ENCODE results near the gene ULK3.

Gene ULK3

DNA sequence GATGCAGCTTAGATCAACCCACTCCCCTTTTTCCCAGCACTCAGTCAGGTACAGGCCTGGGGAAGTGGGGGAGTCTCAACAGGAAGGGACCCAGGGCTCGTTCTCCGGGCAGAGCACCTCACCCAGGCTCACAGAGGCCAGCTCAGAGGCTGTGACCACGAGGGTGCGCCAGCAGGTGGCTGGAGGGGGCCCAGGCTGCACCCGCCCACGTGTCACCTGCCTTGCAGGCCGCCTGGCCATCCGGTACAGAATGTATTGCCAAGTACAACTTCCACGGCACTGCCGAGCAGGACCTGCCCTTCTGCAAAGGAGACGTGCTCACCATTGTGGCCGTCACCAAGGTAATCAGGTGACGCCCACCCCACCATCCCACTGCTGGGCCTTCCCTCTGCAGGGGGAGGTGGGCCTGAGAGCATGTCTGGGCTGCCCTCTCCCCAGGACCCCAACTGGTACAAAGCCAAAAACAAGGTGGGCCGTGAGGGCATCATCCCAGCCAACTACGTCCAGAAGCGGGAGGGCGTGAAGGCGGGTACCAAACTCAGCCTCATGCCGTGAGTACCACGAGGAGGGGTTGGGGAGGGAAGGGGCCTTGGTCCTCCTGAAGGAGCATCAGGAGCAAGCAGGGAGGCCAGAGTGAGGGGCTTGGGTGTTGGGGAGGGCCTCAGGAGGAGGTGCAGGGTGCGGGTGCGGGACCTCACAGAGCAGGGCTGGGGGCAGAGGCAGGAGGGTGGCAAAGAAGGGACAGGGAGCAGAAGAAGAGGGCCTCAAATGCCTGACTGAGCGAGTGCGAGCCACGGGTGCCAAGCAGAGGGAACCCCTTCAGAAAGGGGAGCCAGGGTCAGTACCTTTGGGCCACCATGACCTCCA lies 44.3 kb downstream of the ULK3 start:
- no peak for DNase-seq (ENCODE audit: low spot score)

DNA sequence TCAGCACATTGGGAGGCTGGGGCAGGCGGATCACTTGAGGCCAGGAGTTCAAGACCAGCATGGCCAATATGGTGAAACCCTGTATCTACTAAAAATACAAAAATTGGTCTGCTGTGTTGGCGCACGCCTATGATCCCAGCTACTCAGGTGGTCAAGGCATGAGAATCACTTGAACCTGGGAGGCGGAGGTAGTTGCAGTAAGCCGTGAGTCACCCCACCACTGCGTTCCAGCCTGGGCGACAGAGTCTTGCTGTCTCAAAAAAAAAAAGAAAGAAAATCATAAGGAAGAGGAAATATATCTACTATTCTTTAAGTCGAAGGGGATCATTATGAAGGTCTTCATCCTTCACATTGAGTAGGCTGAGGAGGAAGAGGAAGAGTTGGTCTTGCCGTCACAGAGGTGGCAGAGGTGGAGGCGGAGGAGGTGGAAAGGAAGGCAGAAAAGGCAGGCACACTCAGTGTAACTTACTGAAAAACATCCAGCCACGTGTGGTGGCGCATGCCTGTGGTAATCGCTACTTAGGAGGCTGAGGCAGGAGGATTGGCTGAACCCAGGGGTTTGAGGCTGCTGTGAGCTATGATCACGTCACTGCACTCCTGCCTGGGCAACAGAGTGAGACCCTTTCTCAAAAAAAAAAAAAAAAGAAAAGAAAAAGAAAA lies 46.9 kb downstream of the ULK3 start:
- DNase-seq (ENCODE audit: low spot score): no peak

DNA sequence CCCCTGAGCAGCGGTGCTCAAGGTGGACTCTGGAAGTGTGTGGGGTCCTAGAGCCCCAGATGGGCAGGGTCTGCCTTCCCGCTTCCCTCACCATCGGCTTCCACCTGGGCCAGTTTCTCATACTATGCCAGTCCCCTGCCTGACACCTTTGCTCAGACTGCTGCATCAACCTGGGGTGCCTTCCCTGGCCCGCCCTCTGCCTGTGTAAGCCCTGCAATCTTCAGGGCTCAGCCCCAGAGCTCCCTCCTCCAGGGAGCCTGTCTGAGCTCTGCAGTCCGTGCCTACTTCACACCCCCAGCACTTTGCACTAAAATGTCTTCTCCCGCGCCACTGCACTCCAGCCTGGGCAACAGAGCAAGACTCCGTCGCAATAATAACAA lies 48.0 kb downstream of the ULK3 start:
- DNase-seq (ENCODE audit: low spot score): no peak

DNA sequence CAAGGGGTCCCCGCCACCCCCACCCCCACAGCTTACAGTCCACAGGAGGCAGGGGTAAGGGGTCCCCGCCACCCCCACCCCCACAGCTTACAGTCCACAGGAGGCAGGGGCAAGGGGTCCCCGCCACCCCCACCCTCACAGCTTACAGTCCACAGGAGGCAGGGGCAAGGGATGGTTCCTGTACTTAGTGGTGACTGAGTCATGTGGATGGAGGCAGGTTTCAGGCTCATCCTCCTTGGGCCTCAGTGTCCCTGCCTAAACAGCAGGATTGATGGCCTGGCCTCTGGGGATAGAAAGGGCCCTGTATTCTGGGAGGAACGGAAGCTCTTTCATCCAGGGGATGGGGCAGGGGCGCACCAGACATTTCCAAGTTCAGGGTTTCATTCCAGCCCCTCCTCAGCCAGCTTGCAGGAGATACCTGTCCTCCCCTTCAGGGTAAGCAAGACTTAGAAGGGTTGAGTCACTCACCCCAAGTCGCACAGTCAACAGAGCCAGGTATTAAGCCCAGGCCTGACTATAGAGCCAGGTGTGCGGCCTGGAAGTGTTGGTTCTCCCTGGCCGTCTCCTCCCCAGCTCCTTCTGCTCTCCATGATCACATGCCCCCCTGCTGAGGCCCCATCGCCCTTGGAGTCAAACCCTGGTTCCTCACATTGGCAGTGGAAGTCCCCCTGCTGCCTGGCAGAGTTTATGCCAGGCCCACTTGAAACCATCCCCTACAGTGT lies 48.5 kb downstream of the ULK3 start:
- no peak for DNase-seq (ENCODE audit: low spot score)

DNA sequence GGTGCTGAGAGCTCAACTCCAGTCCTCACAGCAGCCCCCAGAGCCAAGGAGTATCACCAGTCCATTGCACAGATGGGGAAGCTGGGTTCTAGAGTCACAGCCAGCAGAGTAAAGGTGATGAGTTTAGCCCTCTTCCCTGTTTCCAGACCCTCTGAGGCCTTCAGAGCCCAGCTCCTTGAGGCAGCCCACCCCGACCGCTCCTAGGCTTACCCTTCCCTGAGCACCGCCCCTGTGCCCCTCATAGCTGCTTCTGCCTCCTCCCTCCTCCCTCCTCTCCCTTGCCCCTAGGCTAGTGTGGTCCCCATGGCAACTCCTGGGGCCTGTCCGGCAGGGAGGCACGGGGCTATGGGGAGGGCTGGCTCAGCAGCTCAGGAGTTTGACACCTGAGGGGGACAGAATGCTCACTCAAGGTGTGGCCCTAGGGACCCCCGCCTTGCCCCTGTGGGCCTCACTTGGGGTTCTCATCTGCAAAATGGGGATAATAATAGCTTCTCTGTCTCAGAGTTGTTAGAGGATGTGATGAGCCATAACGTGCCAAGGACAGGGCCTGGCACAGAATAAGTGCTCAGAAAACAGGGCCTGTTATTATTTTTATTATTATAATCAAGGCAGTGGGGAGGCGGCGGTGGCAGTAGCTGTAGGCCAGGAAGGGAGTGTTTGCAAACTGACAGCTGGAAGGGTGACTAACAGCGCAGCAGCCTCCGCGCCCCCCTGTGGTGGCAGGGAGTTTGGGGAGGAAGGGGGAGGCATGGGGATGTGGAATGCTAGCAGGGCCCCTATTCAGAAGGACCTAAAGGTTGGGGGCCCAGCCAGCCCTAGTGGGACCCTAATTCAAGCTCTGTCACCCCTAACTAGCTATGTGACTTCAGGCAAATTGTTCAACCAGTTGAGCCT lies 49.6 kb downstream of the ULK3 start:
- DNase-seq (ENCODE audit: low spot score): no peak

DNA sequence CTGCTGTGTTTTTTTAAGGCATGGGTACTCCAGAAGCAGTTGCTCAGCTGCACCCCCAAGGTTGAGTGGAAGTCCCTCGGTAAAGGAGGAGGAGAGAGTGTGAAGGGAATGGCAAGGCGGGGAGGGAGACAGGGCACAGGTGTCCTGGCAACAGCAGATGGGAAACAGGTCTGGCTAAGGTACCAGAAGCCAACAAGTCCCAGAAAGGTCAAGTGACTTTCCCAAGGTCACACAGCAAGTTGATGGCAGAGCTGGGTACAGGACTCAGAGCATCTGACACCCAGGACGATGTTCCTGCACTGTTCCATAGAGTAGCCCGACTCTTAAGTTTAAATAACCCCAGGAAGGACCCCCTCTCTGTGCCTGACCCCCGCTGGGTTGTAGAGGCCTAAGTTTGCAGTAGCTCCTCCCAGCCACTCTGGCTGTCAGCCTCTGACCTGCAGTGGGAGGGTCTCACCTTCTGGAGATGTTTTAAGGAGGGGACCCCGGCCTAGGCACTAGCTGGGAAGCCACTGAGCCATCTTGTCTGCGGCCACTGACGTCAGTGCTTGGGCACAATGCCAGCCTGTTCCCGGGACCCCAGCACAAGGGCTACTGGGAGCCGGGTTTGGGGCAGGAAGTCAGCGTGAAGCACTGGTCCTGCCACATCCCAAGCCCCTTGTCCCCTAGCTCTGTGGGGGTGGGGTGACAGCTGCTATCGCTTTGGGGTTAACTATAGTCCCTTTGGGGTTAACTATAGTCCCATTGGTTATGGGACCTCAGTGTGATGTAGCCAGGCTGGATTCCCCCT lies 50.5 kb downstream of the ULK3 start:
- no peak for DNase-seq (ENCODE audit: low spot score)

DNA sequence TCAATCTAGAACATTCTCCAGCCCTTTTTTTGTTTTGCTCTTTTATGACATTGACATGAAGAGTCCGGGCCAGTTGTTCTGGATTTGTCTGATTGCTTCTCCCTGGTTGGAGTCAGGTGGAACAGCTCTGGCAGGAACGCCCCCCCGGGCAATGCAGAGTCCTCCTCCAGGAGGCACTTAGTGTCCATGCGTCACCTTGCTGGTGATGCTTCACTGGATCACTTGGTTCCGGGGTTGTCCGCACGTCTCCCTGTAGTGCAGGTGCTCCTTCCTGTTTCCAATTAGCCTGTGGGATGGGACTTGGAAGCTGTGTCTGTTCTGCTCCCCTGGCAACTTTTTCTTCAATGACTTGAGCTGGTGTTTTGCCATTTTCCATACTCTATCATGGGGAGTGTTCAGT lies 51.3 kb downstream of the ULK3 start:
- DNase-seq (ENCODE audit: low spot score): no peak

DNA sequence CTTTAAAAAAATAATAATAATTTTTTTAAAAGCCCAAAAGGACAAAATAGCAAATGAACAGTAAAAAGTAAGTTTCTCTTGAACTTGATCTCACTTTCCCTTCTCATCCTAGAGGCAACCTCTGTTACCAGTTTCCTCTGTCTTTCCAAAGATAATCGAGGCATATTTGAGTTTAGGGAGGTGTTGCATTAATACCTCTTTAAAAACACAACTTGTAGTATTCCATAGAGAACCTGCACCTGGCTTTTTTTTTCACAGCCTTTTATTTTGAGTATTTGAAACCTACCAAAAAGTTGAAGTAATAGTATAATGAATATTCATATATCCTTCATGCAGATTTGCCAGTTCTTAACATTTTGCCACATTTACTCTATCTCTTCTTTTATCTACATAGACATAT lies 51.9 kb downstream of the ULK3 start:
- DNase-seq (ENCODE audit: low spot score): no peak

DNA sequence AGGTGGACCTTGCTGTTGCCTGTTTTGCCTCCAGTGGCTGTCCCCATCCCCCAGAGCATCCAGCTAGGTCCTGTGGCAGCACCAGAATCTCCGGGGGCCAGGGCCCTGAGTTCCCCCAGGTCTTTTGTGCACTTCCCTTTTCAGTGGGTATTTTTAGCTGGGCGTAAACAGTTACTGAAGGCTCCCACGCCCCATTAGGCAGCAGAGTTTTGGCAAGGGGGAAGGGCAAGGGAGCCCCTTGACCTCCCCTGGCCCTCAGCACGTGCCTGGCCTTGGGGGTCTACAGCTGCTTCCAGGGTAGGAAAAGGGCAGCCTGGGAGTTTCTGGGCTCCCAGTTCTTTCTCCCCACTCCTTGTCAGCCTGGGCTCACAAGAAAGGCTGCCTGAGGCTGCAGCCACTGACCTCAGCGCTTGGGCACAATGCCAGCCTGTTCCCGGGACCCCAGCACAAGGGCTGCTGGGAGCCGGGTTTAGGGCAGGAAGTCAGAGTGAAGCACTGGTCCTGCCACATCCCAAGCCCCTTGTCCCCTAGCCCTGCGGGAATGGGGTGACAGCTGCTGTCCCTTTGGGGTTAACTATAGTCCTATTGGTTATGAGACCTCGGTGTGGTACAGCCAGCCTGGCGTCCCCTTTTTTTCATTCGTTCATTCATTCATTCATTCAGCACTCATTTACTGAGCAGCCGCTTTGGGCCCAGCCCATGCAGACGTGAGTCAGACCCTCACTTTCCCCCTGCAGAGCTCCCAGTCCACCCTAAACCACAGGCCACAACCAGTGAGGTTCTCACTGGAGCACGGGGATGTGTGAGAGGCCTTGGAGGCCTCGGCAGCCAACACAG lies 52.7 kb downstream of the ULK3 start:
- DNase-seq (ENCODE audit: low spot score): no peak

DNA sequence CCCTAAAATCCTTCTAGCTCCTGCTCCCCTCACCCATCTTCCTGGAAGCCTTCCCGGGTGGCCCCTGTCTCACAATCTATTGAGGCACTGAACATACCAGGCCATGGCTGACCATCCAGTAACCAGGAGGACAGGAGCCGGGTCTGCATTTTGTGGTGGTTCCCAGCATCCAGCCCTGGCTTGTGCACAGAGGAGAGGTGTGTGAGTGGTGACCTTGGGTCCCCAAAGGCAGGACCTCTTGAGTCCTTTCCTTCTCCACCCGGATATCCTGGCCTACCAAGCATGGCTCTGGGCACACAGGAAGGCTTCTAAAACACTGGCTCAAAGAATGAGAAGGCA lies 53.2 kb downstream of the ULK3 start:
- DNase-seq (ENCODE audit: low spot score): no peak

DNA sequence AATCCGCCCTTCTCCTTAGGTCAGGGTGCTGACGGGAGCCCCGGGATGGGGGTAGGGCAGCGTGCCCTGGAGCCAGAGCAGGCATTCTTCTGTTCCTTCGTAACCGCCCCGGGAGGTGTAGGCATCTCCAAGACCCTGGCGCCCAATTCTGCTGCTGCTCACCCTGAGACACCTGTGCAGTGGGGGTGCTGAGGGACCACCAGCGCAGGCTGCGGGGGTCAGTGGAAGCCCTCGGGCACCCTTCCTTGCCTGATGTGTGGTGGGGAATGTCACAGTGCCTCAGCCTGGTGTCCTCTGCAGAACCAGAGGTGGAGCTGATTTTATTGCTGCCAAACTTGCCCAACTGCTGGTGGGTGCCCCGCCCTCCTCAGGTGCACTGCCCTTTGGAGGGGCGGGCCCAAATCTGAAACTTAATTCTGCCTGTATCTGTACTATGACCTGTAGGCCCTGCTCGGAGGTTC lies 53.8 kb downstream of the ULK3 start:
- DNase-seq (ENCODE audit: low spot score): no peak

DNA sequence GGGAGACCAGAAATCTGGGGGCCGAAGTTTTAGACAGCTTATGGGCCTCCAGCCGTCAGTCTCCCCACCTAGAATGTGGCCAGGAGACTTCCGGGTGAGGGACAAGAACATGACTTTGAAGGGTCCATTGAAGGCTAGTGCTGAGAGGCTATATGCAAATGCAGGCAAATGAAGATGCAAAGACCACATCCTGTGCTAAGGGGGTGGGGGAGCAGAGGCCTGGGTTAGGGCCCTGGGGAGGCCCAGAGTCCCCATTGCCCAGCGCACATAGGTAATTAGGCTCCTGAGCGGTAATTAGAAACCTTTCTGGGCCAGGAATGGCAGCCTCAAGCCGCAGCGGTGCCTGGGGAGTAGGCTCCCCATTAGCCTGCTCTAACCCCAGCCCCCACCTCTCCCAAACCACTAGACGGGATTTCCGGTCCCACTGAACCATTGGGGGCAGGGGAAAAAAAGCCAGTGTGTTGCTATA lies 54.2 kb downstream of the ULK3 start:
- no peak for DNase-seq (ENCODE audit: low spot score)

DNA sequence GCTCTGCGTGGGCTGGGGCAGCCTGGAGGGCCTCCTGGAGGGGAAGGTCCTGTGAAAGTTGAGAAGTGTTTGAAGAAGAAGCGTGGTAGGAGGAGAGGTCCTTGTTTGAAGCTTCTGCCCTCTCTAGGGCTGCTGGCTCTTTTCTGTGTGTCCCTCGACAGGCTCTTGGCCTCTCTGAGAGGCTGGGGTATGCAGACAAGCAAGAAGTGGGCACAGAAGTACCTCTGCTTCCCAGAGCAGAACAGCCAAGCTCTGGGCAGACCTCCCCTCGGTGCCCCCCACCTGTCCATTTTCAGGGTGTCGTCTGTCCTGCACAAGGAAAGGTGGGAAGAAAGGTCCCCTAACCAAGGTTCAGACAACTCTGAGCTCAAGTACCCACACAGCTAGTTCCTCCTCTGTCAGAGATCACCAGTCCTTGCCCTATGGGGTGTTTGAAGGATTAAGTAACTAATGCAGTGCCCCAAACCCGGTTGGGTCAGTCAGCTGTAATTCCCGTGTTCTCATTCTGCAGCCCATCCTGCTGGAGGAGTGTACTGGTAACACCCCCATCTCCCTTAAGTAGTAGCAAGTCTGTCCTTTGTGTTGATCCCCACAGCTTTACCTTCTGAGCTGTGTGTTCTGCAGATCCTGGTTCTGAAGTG lies 54.8 kb downstream of the ULK3 start:
- no peak for DNase-seq (ENCODE audit: low spot score)

DNA sequence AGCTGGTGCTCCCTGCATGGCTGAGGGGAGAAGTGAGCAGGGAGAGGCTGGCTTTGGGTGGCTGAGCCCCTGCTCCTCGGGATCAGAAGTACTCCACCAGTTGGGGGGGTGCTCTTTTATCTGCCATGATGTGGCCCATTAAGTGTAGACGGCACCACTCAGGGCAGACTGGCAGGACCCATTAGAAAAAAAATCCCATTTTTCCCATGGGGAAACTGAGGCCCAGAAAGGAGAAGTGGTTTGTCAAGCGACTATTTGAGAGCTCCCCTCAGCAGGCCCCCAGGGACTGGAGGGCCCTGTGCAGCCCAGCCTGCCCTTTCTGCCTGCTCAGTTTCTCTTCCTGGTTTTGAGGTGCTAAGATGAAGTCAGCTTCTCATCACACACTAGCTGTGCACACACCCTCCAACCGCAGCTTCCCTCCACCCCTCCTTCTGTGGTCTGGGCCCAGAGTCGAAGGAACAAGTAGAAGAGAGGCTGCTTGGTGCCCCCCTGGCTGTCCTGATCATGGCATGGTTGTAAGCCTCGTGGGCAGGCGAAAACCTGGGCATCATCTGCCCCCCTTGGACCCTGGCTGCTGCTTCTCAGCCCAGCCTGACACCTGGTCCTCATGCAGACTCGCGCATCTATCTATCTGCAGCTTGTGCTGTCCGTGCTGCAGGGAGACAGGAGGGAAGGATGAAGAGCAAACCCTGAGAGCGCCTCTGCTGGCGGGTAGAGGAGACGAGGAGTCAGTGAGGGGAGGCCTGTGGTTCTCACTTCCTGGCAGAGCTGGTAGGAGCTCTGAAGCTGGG lies 55.5 kb downstream of the ULK3 start:
- no peak for DNase-seq (ENCODE audit: low spot score)

DNA sequence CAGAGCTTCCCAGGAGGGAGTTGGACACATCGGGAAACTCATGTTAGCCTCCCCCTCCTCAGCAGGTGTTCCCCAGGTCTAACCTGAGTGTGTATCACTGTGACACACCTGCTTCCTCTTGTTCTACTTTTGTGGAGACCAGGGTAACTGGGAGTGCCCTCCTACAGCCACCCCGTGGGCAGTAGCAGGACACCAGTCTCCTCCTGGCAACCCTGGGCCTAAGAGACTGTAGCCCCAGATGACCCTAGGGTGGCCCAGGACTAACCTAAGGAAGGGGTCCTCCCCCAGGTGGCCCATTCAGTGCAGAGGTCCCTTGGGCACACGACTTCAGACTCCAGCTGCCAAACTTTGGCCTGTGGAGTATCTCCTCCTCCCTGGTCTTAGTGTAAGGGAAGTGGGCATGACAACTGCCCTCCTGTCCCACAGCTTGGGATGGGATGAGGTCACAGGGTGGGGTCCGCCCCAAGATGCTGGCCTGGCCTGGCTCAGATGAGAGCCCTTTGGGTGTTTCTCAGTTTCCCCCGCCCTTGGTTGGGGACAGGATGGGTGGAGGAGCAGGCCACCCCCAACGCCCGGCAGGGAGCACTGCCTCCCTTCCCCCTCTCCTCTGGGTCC lies 56.3 kb downstream of the ULK3 start:
- no peak for DNase-seq (ENCODE audit: low spot score)
